CD4-positive, alpha-beta T cell treated with Interferon alpha-2 for 1 hour (primary cell): ENCODE data around the gene RNF181.
"Not testable (repeated sequence)": the region's sequence is repeated elsewhere in the genome, so short reads cannot be mapped to it uniquely, and the experiment has no call there.

Source experiments
- DNase-seq, 2 donors: peaks; one replicate each; pipeline ENCODE4 v3.0.0-alpha.2; 2020 to 2022

RNF181 gene

DNA sequence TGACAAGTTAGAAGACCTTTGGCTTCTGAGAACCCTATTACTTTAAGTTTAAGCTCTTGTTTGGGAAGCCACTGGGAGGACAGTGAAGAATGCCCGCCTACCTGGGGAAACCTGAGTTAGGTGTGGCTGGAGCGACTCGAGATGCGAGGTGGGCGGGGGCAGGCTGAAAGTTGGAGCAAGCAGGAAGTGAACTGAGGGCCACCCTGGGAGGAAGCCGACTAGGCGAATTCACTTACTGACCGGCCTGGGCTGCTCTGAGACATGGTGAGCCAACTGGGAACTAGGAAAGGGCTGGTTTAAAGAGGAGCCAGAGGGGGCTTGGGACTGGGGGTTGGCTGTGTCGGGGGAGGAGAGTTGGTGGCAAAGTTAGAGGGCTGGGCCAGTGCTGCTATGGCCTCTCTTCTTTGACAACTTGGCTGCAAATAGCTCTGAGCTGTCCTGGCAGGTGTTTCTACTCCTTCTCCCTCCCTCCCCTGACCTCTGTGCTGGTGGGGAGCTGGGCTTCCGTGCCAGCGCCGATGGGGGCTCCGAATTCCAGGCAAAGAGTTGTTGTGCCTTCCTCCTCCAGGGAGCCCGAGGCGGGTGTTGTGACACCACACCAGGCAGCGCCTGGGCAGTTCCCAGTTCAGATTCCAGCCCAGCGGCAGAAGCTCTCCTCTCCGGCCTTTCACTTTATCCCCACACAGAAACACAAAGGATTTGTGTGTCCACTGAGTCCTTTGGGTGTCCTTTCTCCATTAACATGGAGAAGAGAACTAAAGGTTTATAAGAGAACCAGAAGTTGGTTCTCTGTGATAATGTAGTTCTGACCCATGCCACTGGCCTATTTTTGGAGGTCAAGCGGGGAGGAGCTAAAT, 17.9 kb upstream of the RNF181 start, which contains the start of gene VAMP8:
Gene VAMP8, plus strand, starts transcription at position 201 of the 857 bp plus-strand sequence. Its CDS starts 61 bp downstream, at position 262.
- peak in 1 of 2 donors; percentile 66 for DNase-seq

DNA sequence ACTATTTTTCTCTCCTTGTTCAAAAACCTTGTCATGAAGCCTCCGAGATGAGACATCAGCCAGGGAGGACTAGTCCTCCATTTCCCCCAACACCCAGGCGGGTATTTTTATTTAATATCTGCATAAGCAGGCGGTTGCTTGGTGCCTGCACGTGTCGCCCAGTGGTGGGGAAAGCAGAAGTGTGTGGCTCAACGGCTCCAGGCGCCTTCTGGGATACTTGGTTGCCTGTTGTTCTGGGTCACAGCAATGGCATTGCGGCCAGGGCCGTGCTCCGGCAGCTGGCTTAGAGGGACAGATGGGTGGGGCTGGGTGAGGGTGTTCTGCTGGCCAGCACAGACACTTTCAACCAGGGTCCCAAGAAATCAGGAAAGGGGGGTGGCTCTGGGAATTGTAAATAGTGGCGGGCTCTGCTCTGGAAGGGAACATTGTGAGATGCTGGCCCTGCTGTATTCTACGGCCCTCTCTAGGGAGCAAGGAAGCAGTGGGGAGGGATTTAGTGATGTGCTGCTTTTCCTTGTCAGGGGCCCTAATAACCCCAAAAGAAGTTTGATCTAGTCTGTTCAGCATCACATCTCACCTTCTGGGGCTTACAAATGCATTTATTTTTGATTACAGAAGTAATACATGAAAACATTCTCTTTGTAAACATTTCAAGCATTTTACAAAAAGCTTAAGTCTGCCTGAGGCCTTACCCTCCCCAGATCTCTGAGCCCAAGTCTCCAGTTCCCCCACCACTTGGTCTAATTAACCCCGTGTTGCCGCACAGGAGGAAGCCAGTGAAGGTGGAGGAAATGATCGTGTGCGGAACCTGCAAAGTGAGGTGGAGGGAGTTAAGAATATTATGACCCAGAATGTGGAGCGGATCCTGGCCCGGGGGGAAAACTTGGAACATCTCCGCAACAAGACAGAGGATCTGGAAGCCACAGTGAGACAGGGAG, 17.0 kb upstream of the RNF181 start:
- peak in 1 of 2 donors; percentile 47 for DNase-seq

DNA sequence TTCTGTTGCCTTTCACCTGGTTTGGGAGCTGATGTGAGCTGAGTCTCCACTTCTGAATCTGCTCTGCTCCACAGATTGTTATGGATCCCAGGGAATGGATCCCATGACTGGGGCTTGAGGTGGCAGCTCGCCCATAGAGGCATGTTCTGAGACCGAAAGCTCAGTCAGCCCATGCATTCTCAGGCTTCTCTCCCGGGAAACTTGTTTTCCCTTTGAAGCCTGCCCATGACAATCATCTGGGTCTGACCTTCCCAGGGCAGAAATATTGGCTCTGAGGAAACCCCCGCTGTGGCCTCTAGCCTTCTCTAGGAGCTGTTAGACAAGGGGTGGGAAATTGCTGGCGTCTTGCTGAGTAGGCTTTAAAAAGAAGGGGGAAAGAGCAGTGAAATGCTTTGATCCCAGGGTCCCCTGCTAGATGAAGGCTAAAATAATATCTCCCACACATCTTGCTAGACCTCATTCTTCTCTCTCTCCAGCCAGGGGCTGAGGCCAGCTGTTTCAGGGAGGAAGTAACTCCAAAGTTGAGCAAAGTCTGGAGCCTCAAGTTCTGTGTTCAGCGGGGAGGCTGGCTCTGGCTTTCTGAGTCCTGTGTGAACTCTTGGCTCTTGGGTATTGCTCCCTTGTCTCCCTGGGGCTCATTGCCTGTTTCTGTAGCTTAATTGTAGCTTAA, 16.1 kb upstream of the RNF181 start:
- no peak for DNase-seq

DNA sequence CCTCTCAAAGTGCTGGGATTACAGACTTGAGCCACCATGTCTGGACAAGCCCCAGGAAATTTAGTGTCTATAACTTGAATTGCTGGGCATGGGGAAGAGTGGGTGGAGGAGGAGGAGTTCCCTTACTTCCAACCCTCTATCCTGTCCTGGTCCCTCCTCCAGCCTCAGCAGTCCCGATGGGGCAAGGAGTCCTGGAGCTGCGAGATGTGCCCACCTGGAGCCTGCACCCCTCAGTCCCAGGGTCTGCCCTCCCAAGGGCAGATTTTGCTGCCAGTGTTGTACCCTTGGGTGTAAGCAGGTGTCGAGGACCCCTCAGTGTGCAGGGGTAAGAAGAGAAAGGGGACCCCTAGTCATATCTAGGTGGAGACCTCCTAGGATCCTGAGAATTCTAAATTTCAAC, 15.3 kb upstream of the RNF181 start:
- no peak for DNase-seq

DNA sequence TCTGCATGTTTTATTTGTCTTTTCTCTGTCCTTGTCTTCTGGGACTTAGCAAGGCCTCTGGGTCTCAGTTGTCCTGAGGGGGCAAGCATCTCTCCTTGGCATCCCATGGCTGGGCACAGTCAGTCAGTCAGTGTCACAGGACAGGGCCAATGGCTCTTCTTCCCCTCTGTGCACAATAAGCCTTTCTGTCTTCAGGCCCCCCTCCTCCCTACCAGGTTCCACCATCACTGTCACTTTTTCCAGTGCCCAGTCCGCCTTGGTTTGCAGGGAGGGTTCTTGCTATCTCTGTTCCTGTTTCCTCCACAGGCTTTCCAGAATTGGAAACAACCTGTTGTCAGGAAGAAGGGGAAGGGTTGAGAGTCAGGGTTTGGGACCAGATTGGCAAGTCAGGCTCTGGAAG, 13.1 kb upstream of the RNF181 start:
- no peak for DNase-seq

DNA sequence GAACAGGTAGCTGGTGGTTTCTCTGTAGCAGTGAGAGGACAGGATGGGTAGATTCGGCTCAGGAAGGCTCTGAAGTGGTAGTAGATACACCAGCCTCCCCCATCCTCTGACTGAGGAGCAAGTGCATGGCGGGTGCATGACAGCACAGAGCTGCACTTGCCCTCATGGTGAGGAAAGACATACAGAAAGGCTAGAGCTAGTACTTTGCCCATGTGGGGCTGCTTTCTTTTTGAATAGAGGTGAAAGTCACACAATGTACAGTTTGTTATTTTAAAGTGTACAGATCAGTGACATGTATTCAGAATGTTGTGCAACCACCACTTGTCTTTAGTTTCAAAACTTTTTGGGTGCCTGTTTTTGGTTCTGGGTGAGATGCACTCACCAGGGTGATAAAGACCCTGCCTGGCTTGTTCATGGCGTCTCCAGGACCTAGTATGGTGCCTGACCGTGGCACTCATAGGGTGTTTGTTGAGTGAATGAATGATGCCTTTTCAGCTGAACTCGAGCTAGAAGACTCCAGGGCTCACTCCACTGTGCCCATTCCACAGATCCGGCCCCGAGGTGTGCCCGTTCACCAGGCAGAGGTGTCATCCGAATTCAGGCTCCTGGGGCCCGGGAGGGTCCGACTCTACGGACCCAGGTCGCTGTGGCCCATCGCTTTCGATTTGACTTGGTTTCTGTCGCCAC, 11.7 kb upstream of the RNF181 start:
- peak in 1 of 2 donors; percentile 47 for DNase-seq

DNA sequence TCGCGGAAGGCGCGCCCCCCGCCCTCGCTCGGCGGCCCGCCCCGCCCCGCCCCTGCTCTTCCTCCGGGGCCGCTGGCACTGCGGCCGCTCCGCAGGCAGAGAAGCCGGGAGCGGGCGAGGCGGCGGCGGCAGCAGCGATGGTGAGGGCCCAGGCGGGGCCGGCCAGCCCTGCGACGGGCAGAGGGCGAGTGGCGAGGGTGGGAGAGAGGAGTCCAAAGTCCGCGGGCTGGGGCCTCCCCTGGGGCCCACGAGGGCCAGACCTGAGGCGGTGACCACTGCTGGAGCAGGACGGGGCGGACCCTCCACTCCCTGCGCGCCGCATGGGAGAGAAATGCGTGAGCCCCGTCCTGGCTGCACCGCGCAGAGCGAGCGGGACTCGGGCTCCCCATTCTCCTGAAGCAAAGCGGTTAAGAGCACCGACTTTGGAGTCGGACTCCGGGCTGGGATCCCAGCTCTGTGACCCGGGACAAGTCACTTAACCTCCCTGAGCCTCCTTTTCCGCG, 11.1 kb upstream of the RNF181 start, which contains the start of gene VAMP5:
Gene VAMP5, plus strand, starts transcription at position 78 of the 503 bp plus-strand sequence. Its CDS starts 60 bp downstream, at position 138.
- peak; percentile 38 to 67 for DNase-seq

DNA sequence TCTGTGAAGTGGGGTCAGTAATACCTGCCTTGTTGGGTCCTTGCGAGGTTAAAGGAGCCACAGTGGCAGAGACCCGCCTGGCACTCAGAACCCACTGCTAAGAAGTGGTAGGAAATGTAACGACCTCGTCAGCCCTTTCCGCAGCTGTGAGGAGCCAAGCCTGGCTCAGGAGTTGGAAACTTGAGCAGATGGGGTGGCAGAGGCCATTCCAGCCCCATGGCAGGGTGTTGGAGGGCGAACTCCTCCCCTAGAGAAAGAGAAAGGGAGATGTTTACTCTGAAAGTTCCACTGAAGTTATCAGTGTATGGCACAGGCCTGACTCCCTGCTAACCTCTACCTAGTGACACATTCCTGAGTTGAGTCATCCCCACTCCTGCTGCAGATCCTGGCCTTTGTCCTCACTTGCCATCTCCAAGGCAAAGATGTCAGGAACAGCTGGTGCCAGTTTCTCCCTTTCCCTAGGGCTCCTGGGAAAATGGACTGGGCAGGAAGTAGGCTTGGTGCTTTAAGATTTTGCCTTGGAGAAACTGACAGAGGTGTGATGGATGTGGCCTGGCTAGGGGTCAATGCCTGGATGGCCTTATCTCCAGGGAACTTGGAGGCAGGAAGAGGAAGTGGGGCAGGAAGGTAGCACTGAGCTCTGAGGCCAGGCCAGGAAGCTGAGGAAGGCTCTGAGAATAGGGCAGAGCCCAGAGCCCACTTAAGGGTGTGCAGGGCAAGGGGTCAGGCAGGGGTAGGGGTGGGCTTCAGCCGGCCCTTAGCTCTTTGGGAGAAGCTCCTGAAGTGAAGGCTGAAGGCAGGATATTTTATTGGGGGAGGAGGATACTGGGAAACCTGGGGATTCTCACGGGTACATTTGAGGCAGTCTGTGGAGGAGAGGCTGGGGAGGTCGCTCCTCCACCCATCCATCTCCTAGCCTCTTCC, 10.4 kb upstream of the RNF181 start:
- DNase-seq: no peak

DNA sequence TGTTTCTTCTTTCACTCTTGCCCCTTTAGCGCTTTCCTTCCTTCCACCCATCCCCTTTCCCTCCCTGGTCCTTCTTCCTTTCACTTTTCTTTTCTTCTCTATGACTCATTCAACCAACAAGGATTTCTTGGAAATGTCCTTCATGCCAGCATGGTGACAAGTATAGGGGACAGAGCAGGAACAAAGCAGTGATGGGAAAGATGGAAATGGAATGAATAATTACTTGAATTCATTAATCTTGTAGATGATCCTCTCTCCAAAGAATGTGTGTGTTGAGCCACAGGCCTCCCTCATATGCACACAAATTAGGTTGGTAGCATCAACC, 9.8 kb upstream of the RNF181 start:
- no peak for DNase-seq

DNA sequence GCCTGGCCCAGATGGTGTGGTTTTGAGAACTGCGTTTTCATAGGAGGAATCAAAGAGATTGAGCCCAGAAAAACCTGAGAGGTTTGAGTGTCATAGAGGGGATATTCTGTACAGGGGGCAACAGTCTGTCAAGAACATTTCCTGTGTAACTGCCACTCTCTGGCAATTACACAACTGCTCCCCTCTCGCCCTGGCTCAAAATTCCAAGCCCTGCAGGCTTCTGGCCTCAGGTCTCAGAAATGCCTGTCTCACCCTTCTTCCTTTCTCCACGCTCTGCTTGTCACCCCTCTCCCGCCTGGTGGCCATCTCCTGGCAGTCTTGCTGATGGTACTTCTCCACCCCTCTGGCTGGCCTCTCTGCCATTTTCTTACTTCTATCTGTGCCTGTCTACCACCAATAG, 7.3 kb upstream of the RNF181 start:
- no peak for DNase-seq

DNA sequence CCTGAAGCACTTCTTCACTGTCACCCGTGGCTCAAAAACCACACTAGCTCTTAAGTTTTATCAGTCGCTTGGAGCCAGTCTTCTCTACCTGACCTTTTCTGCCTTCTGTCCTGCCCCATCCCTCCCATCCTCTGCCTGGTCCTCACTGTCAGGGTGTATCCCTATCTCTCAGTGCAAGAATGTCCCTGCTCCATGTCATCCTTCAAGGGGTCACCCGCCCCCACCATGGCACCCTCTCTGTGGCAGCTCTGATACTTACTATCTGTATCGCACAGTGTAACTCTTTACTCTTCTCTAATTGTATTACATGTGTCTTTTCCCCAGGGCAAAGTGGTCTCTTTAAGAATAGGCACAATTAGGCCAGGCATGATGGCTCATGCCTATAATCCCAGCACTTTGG, 6.9 kb upstream of the RNF181 start:
- no peak for DNase-seq

DNA sequence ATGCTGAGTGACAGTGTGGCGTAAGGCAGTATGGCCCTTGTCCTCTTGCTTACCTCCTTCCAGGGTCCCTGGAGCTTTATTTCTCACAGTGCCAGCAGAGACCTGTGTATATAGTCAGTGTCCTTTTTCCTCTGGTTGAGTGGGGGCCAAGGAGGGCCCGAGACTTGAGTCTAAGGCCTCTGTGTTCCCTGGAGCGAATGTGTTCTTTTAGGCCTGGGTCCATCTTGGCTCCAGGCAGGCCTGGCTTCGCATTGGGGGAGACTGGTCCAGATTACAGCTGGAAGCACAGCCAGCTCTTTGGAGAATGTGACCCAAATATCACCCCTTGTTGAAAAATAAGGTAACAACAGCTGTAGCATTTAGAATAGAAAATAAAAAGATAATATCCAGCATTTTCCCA, 6.4 kb upstream of the RNF181 start:
- DNase-seq: no peak

DNA sequence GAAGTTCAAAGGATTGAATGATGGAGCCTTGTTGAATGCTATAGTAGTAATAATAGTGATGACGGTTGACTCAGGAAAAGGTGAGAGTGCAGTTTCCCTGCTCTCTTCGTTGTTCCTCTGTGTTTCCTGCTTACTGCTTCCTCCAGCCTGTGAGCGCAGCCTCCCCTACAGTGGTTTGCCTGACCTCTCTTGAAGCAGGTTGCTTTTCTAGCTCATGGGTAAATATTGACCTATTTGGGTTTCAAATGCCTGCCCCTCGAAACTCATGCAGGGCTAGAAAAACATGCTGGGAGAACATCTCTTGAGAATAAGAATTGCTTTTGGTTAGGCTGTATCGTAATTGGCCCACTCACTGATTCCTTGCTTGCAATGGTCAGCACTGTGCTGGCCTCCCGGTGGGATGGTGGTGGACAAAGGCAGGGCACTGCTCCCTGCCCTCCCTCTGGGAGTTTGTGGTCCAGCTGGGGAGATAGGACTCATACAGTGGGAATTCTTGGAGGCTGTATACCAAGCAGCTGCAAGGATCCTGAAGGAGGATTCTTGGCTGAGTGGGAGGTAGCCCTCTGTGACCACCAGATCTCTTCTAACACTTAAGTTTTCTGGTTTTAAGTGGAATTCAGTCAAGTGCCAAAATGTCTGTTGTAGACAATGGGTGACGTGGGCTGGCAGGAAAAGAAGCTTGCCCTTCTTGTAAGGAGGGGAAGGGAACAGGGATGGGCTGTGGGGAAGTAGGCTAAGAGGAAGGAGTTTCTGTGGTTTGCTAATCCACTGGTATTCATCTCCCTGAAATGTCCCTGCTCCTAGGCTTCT, 5.4 kb upstream of the RNF181 start:
- no peak for DNase-seq

DNA sequence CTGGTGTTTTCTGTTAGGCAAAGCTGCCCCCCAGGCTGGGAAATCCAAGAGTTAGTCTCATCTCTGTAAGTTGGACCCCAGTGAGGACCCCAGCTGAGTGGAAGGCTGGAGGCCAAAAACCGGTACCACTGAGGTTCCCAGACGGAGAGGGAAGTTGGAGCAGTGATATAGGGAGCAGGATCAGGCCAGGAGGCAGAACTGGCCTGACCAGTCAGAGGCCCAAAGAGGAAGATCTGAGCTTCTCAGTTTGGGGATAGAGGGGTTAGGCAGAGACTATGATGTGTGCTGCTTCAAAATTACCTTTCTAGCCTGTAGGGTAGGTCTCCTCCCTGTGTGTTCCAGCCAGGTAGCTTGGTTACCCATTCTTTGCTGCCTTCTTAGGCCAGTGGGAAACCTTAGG, 4.6 kb upstream of the RNF181 start:
- no peak for DNase-seq

DNA sequence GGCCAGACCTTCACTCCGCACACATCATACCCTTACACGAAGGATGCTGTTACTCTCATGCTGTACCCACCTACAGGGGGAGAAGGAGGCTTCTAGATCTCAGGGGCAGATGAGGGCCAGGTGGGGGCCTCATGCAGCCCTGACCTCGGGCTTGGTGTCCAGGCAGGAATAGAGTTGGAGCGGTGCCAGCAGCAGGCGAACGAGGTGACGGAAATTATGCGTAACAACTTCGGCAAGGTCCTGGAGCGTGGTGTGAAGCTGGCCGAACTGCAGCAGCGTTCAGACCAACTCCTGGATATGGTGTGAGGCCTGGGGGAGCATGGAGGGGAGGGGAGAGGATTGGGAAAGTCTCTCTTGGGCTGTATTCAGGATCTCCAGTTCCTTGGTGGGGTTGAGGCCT, 4.0 kb upstream of the RNF181 start:
- DNase-seq: no peak

DNA sequence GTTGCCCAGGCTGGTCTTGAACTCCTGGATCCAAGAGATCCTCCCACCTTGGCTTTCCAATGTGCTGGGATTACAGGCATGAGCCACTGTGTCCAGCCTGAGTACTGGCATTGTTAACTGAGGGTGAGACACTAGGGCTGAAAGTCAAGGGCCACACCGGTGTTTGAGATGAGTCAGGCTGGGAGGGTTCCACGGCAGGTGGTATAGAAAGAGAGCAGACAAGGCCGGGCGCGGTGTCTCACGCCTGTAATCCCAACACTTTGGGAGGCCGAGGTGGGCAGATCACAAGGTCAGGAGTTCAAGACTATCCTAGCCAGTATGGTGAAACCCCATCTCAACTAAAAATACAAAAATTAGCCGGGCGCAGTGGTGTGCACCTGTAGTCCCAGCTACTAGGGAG, 3.2 kb upstream of the RNF181 start:
- DNase-seq: not testable (repeated sequence)

DNA sequence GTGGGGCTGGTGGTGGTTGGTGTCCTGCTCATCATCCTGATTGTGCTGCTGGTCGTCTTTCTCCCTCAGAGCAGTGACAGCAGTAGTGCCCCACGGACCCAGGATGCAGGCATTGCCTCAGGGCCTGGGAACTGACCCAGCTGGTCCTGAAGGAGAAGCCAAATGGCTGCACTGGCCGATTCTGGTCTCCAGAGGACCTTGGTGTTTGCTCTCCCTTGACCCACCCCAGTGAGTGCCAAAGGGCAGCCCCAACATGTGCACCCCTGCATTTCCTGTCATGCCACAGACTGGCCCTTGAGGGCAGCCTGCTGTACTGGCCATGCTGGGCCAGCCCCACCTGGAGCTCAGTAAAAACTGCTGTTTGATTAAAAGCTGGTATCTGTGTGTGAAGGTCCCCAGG, 2.5 kb upstream of the RNF181 start:
- no peak for DNase-seq

DNA sequence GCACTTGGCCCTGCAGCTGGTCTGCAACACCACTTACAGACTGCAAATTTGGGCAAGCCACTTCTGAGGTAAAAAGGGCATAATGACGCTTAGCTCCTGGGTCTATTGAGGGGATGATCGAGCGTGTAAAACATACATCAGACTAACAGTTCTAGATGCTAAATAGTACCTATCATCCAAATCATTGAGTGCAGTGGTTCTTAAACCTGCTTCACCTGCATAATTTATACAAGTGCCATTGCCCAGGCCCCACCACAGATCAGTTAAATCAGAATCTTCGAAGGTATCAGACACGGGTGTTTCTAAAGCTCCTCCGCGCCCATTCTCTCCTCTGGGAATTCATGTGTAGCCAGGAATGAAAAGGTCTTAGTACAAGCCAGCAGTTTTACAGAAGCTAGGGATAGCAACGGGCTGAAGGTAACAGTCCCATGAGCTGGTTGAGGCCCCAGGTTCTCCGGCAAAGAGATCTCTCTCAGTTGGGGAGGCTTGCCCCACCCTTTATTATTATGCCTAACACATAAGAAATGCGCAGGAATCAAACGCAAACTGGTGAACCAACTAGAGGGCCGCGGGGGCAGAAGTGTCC, 737 bp upstream of the RNF181 start:
- DNase-seq: no peak

DNA sequence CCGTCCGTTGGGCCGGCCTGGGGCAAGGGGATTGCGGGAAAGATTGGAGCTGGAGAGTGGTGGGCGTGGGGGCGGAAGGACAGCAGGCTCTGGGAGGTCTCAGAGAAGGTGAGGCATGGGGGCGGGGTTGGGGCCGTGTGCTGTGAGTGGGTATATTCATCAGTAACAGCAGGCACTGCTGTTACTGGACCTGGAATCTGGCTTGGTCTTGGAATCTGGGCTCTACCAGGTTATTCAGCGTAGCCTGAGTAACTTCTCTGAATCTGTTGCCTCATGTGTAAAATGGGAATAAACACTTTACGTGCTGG, 435 bp downstream of the RNF181 start:
- no peak for DNase-seq

DNA sequence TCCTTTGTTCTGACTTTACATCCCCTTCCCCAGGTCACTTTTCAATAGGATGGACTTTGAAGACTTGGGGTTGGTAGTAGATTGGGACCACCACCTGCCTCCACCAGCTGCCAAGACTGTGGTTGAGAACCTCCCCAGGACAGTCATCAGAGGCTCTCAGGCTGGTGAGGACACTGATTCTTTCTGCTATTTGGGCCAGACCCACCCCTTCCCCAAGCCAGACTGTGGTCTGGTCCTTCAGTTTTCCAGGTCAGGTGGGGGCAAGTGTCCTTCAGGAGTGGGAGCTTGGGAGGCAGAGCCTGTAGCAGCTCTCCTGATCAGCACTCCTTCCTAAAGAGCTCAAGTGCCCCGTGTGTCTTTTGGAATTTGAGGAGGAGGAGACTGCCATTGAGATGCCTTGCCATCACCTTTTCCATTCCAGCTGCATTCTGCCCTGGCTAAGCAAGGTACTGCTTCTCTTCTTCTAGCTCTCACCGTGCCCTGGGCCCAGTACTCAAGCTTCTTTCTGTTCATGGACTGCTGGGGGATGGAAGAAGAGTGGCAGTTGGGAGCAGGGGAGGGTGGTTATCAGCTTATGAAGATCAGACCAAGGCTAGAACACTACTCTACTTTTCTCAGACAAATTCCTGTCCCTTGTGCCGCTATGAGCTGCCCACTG, 1.1 kb downstream of the RNF181 start:
- DNase-seq: no peak
